Keratinocyte (primary cell): Measurements from ENCODE around the gene PNCK. TPM values are rescaled to one million over a fixed set of nuclear protein-coding genes. Genes with fewer than 3 reads are reported as not detected.
"Not testable (repeated sequence)": the region's sequence is repeated elsewhere in the genome, so short reads cannot be mapped to it uniquely, and the experiment has no call there.

Experiments
- DNase-seq: peaks from one replicate; pipeline ENCODE4 v3.0.0-alpha.2; 2011; ENCODE audit warnings: low read depth, missing footprints, low spot score
- FAIRE-seq: peaks from 2 replicates; lab custom pipeline; 2011; peaks lifted over from hg19 to GRCh38; lab: Jason Lieb, UNC
- H2AFZ ChIP-seq: 2 replicates; pipeline ENCODE4 v1.6.0; 2012; ENCODE audit warnings: low read length, control low read depth, inconsistent platforms; ENCODE audit not compliant: control insufficient read depth
- H3K27ac ChIP-seq: 2 replicates; pipeline ENCODE4 v1.5.1; 2011; ENCODE audit warnings: low read length; ENCODE audit not compliant: control insufficient read depth, insufficient read depth
- H3K27me3 ChIP-seq: 3 replicates; pipeline ENCODE4 v1.6.0; 2011; ENCODE audit warnings: low read length; ENCODE audit not compliant: control insufficient read depth, insufficient read depth; ENCODE audit errors: extremely low read depth
- H3K36me3 ChIP-seq, 2 experiments: 2 replicates in 1 of 2; 3 replicates in 1 of 2; pipeline ENCODE4 v1.5.1; 2011; ENCODE audit warnings: low read length in 2 of 2, mild to moderate bottlenecking in 1 of 2; ENCODE audit not compliant: control insufficient read depth in 2 of 2, insufficient read depth in 2 of 2; ENCODE audit errors: extremely low read depth in 1 of 2
- H3K4me1 ChIP-seq: 3 replicates; pipeline ENCODE4 v1.5.1; 2011; ENCODE audit warnings: low read length; ENCODE audit not compliant: control insufficient read depth, insufficient read depth; ENCODE audit errors: extremely low read depth
- H3K4me2 ChIP-seq: 3 replicates; pipeline ENCODE4 v1.6.0; 2011; ENCODE audit warnings: low read depth, low read length; ENCODE audit not compliant: control insufficient read depth, insufficient read depth; ENCODE audit errors: extremely low read depth
- H3K4me3 ChIP-seq, 3 experiments: fragments of 200-600 bp in 1 of 3; sonication (generic) in 1 of 3; 2 replicates in 2 of 3; 3 replicates in 1 of 3; pipeline ENCODE4 v1.5.1; 2011 to 2016; ENCODE audit warnings: low read length in 3 of 3, mild to moderate bottlenecking in 3 of 3, control low read depth in 2 of 3, inconsistent platforms in 1 of 3, low read depth in 1 of 3, mixed read lengths in 1 of 3, mixed run types in 1 of 3, moderate library complexity in 1 of 3; ENCODE audit not compliant: control insufficient read depth in 2 of 3, insufficient read depth in 2 of 3; ENCODE audit errors: extremely low read depth in 1 of 3
- H3K79me2 ChIP-seq: 2 replicates; pipeline ENCODE4 v1.6.0; 2012; ENCODE audit warnings: low read length; ENCODE audit not compliant: control insufficient read depth, insufficient read depth
- H3K9ac ChIP-seq: 3 replicates; pipeline ENCODE4 v1.6.0; 2011; ENCODE audit warnings: low read length; ENCODE audit not compliant: control insufficient read depth, insufficient read depth; ENCODE audit errors: extremely low read depth
- H3K9me1 ChIP-seq: 3 replicates; pipeline ENCODE4 v1.6.0; 2011; ENCODE audit warnings: low read length; ENCODE audit not compliant: control insufficient read depth, insufficient read depth; ENCODE audit errors: extremely low read depth
- H3K9me3 ChIP-seq: 2 replicates; pipeline ENCODE4 v1.5.1; 2012; ENCODE audit warnings: low read depth, low read length; ENCODE audit not compliant: control insufficient read depth
- H4K20me1 ChIP-seq: 3 replicates; pipeline ENCODE4 v1.6.0; 2011; ENCODE audit warnings: low read length; ENCODE audit not compliant: control insufficient read depth, insufficient read depth; ENCODE audit errors: extremely low read depth
- EZH2 ChIP-seq: IDR thresholded peaks from one replicate; pipeline ENCODE4 v1.6.1; 2012; ENCODE audit warnings: inconsistent platforms, mild to moderate bottlenecking, low read length, moderate library complexity
- dilution Hi-C: fragments of 300-500 bp; cut with MboI; formaldehyde crosslinking; loops from one replicate; pipeline ENCODE4 v1.7.0; 2020; ENCODE audit warnings: low sequenced_read_pairs; ENCODE audit not compliant: extremely low pct_ligation_motif_present
- polyA plus RNA-seq, 5 experiments: library from polyadenylated mRNA; depleted of rRNA in 3 of 5; stranded (reverse) in 3 of 5; stranded (forward) in 1 of 5; unstranded in 1 of 5; fragments of >200 nt; gene quantifications; 1 replicate in 1 of 5; 2 replicates in 3 of 5; 3 replicates in 1 of 5; pipeline versions ENCODE4 v1.2.1 to v1.2.3, GENCODE V29; 2011 to 2012; ENCODE audit warnings: missing spikeins in 2 of 5, low read depth in 1 of 5, low replicate concordance in 1 of 5
- TF ChIP-seq, protein P1 (sequence below), 3 experiments: IDR thresholded peaks in 1 of 3; conservative IDR thresholded peaks in 1 of 3; optimal IDR thresholded peaks in 1 of 3; 2 replicates in 2 of 3; 3 replicates in 1 of 3; pipeline versions ENCODE3 to v1.5.1; 2011; ENCODE audit warnings: low read length in 3 of 3, mild to moderate bottlenecking in 3 of 3, moderate library complexity in 2 of 3, control low read depth in 1 of 3, inconsistent platforms in 1 of 3; ENCODE audit not compliant: insufficient read depth in 2 of 3; ENCODE audit errors: extremely low read depth in 1 of 3

Gene PNCK
- polyA plus RNA-seq, 1 donor (not counting 4 experiments of a cell fraction or from before 2014, with no cell fraction given): 0.24 TPM

GRCh38 chrX:153684467-153685155, 11.0 kb upstream of the PNCK start:
- no peak for FAIRE-seq
- H3K4me2 ChIP-seq: no peak overlapping the region
- dilution Hi-C loops: no loop called here

DNA sequence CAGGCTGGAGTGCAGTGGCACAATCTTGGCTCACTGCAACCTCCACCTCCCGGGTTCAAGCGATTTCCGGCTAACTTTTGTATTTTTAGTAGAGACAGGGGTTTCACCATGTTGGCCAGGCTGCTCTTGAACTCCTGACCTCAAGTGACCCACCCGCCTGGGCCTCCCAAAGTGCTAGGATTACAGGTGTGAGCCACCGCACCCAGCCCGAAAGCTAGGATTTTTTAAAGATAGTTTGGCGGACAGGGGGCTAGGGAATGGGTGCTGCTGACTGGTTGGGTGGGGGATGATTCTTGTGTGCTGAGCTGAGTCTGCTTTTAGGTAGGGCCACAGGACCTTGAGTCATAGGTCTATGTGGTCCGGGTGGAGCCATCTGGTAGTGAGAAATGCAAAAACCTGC, 9.9 kb upstream of the PNCK start:
- H3K27ac ChIP-seq, H3K9ac ChIP-seq, H2AFZ ChIP-seq, H3K4me3 ChIP-seq, H3K27me3 ChIP-seq, H3K9me1 ChIP-seq, H3K79me2 ChIP-seq, H3K4me1 ChIP-seq, dilution Hi-C loops, H4K20me1 ChIP-seq, H3K9me3 ChIP-seq, H3K36me3 ChIP-seq, FAIRE-seq, H3K4me2 ChIP-seq, DNase-seq: not testable (repeated sequence)

More at GRCh38 chrX:153684467-153685155, 11.0 kb upstream of the PNCK start:
- no peaks in the 10 kb centered on the region for H4K20me1 ChIP-seq
- no peak for DNase-seq
- H3K36me3 ChIP-seq: no peaks in the 10 kb centered on the region
- no peak overlapping the region for H2AFZ ChIP-seq
- H3K9me3 ChIP-seq: no peaks in the 10 kb centered on the region
- H3K9me1 ChIP-seq: no peaks in the 10 kb centered on the region
- no peak overlapping the region for H3K4me3 ChIP-seq
- H3K27me3 ChIP-seq: no peaks in the 10 kb centered on the region
- H3K79me2 ChIP-seq: peaks cover 3% of the 10 kb centered on the region
- no peaks in the 10 kb centered on the region for H3K4me1 ChIP-seq
- TF ChIP-seq, protein P1, sequence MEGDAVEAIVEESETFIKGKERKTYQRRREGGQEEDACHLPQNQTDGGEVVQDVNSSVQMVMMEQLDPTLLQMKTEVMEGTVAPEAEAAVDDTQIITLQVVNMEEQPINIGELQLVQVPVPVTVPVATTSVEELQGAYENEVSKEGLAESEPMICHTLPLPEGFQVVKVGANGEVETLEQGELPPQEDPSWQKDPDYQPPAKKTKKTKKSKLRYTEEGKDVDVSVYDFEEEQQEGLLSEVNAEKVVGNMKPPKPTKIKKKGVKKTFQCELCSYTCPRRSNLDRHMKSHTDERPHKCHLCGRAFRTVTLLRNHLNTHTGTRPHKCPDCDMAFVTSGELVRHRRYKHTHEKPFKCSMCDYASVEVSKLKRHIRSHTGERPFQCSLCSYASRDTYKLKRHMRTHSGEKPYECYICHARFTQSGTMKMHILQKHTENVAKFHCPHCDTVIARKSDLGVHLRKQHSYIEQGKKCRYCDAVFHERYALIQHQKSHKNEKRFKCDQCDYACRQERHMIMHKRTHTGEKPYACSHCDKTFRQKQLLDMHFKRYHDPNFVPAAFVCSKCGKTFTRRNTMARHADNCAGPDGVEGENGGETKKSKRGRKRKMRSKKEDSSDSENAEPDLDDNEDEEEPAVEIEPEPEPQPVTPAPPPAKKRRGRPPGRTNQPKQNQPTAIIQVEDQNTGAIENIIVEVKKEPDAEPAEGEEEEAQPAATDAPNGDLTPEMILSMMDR (optimal IDR thresholded peaks at IDR 0.05 in 1 of 3, IDR thresholded peaks at IDR 0.05 in 1 of 3, conservative IDR thresholded peaks at IDR 0.05 in 1 of 3; ENCODE audit: extremely low read depth in 1 of 3, insufficient read depth in 2 of 3, low read length in 3 of 3): no peak
- no peak for TF ChIP-seq EZH2
- H3K9ac ChIP-seq: no peak overlapping the region
- H3K27ac ChIP-seq: no peak overlapping the region

GRCh38 chrX:153681175-153681574, 7.6 kb upstream of the PNCK start:
- Histone ChIP-seq H2AFZ (no peak overlapping the region), H3K36me3 (no peaks in the 10 kb centered on the region), H3K9me3 (no peaks in the 10 kb centered on the region), H3K9me1 (no peaks in the 10 kb centered on the region), H3K27ac (no peak overlapping the region), H4K20me1 (no peaks in the 10 kb centered on the region), H3K4me2 (no peak overlapping the region), H3K79me2 (no peaks in the 10 kb centered on the region), H3K4me3 (no peak overlapping the region), H3K4me1 (peaks cover 4% of the 10 kb centered on the region), H3K27me3 (no peaks in the 10 kb centered on the region), H3K9ac (no peak overlapping the region)
- TF ChIP-seq, protein P1 (optimal IDR thresholded peaks at IDR 0.05 in 1 of 3, IDR thresholded peaks at IDR 0.05 in 1 of 3, conservative IDR thresholded peaks at IDR 0.05 in 1 of 3; ENCODE audit: extremely low read depth in 1 of 3, insufficient read depth in 2 of 3, low read length in 3 of 3): no peak
- no peak for TF ChIP-seq EZH2
- dilution Hi-C loops: no loop called here
- no peak for FAIRE-seq
- no peak for DNase-seq
